ENCODE results near the gene CRK.

Gene CRK

GRCh38 chr17:1455797-1456599, at the start of gene CRK:
TSS of gene CRK (minus strand) at chr17:1456232. CDS start at chr17:1456117, 115 bp downstream.
- DNase-seq: peak; percentile 74 to 99 (median 95)

GRCh38 chr17:1505586-1505985, 49.6 kb upstream of the CRK start:
- DNase-seq: no peak

GRCh38 chr17:1504866-1505265, 48.8 kb upstream of the CRK start:
- DNase-seq: no peak

DNA sequence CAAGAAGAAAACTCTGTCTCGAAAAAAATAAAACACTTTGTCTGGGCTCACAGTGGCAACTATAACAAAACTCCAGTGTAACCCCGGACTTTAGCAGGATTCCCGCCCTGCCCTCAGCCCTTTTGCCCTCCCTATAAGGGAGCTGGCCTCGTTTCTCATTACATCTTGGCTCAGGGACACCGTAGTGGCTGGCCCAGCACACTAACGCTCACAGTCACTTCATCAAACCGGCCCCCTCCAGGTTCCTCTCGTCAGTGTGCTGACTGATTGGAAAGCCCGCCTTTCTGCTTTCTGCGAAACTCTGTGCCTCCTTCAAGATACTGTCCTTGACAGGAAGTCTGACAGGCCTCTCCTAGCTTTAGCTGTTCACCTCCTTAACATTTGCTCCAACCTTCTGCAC, 47.7 kb upstream of the CRK start:
- no peak for DNase-seq

DNA sequence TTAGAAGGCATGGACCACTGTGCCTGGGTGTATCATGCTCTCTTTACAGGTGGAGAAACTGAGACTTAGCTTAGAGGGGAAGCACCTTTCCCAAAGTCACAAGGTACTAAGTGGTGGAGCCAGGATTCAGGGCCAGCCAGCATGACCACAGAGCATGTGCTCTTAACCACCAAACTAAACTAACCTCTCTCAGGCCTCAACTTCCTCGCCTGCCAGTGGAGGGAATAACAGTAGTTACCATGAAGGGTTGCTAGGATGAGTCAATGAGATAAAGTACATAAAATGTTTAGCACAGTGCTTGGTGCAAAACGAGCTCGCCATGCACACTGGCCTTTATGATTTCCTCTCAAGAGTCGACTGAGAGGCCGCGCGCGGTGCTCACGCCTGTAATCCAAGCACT, 42.8 kb upstream of the CRK start:
- DNase-seq: no peak

DNA sequence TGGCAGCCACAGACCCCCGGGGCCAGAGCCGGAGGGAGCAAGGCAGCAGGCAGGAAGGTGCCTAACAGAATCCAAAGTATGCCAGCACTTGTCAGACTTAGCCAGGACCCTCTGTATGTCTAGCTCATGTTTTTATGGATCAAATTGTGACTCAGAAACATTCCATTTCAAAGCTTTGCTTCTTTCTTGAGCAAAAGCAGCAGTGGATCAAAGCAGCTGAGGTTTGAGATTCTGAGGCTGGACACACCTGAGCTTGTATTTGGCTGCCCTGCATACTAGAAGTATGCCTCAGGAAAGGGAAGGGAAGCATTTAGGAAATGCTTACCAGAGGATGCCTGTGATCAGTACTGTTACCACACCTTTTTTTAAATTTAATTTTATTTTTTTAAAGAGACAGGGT, 42.2 kb upstream of the CRK start:
- DNase-seq: no peak

GRCh38 chr17:1497831-1498230, 41.8 kb upstream of the CRK start:
- no peak for DNase-seq

GRCh38 chr17:1496869-1497268, 40.8 kb upstream of the CRK start:
- DNase-seq: no peak

GRCh38 chr17:1495265-1495989, 39.4 kb upstream of the CRK start:
- DNase-seq: peak in 1 of 51 donors; percentile 26

DNA sequence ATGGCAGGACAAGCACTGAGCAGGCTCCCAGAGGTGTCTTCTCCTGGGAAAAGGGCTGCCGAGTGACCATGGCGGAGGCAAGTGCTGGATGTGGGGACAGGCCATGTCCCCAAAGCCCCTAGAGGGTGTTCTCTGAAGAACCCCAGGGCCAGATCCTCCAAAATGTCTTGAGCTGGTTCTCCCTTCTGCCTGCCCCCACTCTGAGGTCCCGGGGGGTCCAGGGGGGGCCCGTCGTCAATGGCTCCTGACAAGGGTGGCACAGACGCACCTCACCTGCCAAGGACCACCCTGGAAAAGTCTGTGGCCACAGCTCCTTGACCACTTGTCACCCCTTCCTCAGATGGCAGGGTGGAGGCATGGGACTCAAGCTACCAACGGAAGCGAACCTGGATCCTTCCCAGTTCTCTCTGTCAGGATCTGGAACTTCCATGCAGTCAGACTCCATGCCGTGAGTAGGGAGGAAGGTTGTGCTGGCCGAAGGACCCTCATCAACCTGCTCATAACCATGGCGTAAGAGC, 38.8 kb upstream of the CRK start:
- no peak for DNase-seq

DNA sequence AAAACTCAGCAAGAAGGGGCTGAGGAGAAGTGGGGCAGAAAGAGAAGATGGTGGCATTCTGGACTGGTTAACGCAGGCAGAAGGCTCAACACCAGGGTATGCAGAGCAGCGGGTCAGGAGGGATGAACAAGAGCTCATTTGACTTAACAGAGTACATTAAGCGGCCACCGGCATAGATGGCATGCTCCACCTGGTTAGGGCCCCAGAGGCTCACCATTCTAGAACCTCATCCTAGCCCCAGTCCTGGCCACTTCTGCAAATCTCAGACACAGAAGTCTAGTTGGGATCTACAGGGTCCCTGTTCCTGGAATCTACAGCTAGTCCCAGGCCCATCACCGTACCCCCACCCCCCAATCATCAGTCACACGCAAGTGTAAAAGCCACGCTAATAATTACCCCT, 38.2 kb upstream of the CRK start:
- DNase-seq: no peak

- no peak for DNase-seq
Observed at GRCh38 chr17:1493291-1493980, 37.4 kb upstream of the CRK start.

GRCh38 chr17:1492249-1493206, 36.5 kb upstream of the CRK start, which contains the start of gene MYO1C:
TSS of gene MYO1C (minus strand) at chr17:1492686. CDS start at chr17:1492487, 199 bp downstream.
- no peak for DNase-seq

DNA sequence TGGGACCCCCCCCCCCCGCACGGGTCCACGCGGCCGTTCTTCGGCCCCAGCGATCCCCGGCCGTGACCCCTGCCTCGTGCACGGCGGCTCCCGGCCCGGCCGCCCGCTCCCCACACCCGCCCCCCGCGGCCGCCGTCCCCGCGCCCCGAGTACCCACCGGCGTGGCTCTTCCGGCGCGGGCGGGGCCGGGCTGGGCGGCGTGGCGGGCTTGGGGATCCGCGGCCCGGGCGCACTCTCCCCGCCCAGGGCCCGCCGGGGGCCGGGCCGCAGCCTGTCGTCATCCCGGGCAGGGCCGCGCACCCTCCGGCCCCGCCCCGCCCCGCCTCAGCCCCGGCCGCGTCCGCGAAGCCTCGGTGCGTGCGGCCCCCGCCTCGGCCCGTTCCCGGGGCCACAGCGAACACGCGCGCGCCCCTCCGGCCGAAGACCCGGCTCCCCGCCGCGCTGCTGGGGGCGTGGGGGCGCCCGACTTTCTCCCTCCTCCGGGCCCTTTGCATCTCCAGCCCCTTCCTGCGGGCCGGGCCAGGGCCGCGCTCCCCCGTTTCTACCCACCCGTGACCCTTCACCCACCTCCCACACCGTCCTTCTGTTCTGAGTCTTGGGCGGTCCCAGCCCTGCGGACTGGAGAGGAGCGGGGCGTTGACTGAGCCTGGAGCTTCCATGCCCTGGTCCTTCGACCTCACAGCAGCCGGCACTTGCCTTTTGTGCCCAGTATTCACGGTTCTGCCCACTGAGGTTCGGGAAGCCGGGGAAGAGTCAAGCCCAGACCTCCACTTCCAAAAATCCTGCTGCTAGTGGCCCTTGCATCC, 35.6 kb upstream of the CRK start:
- DNase-seq: peak in 16 of 51 donors; percentile 9 to 68 (median 33)

GRCh38 chr17:1490643-1491442, 34.8 kb upstream of the CRK start:
- peak in 19 of 51 donors; percentile 6 to 52 (median 30) for DNase-seq

DNA sequence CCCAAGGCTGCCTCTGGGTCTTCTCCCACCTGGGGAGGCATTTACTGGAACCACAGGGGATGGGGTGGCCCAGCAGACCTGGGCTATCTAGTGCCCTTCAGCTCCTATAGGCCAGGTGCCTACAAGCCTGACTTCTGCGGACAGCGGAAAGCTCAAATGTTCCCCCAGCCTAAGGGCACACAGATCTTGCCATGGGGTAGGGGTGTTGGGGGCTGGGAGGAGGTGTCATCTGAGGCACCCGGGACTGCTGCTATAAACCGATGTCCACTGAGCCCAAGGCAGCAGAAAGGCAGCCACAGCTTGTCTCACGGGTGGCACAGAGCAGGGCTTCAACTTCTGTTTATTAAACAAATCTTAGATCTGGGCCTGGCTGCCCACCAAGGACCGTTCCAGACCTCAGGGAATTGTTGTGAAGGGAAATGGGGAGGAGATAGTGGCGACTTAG, 32.8 kb upstream of the CRK start:
- no peak for DNase-seq

DNA sequence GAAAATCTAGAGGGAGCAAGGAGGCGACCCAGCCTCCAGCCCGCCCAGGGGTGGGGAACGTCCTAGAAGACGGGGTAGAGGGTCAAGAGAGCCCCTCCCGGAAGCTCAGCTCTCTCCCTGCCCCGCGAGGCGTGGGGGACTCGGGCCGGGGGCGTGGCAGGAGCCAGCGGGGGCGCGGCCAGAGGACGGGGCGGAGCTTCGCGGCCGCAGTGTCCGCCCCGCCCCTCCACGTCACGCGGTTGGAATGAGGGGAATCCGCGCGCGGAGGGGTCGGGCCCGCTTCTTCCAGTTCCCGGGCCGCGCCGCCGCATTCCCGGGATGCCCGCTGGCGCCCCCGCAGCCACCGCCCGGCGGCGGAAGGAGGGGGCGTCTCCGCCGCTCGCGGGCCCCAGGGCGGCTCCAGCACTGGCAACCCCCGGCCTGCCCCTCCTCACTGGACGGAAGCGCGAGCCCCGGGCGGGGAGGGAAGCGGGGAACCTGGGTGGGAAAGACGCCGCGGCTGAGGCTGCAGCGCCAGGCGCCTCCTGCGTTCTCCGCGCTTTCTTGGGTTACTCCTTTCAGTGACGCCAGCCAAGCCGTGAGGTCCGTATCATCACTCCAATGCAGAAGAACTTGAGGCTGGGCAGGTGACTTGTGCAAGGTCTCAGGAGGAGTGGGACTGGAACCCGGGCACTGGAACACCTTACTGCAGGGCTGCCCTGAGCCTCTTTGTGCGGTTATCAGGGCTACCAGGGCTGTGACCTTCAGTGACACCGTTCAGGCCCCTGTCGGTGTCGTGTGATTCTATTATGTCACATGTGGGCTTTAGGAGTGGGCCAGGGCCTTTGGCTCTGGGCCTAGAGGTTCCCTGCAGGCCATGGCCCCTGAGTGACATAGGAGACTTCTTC, 32.1 kb upstream of the CRK start:
- DNase-seq: peak in 47 of 51 donors; percentile 8 to 82 (median 59)
